A673 (cell line): ENCODE results near the gene IGFL4.
"Not testable (repeated sequence)": the region's sequence is repeated elsewhere in the genome, so short reads cannot be mapped to it uniquely, and the experiment has no call there.

ENCODE experiments used
- EZH2 ChIP-seq: fragments of 200-600 bp; sonication (generic); IDR thresholded peaks from 2 replicates; pipeline ENCODE4 v1.6.1; 2017; ENCODE audit warnings: borderline replicate concordance, low read depth, mild to moderate bottlenecking, mixed read lengths, antibody characterized with exemption, low read length; ENCODE audit not compliant: poor library complexity, severe bottlenecking
- TF ChIP-seq, protein P1 (sequence below): fragments of 300-800, 200-600 bp; sonication (generic); conservative IDR thresholded peaks from 2 replicates; pipeline ENCODE4 v1.5.1; 2017; ENCODE audit warnings: low read depth, mild to moderate bottlenecking, antibody characterized with exemption, low read length, moderate library complexity, mixed read lengths

GRCh38 chr19:46078573-46079332 is 38.0 kb upstream of the IGFL4 start:
- TF ChIP-seq, protein P1, sequence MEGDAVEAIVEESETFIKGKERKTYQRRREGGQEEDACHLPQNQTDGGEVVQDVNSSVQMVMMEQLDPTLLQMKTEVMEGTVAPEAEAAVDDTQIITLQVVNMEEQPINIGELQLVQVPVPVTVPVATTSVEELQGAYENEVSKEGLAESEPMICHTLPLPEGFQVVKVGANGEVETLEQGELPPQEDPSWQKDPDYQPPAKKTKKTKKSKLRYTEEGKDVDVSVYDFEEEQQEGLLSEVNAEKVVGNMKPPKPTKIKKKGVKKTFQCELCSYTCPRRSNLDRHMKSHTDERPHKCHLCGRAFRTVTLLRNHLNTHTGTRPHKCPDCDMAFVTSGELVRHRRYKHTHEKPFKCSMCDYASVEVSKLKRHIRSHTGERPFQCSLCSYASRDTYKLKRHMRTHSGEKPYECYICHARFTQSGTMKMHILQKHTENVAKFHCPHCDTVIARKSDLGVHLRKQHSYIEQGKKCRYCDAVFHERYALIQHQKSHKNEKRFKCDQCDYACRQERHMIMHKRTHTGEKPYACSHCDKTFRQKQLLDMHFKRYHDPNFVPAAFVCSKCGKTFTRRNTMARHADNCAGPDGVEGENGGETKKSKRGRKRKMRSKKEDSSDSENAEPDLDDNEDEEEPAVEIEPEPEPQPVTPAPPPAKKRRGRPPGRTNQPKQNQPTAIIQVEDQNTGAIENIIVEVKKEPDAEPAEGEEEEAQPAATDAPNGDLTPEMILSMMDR: peak; percentile 68
- TF ChIP-seq EZH2: not testable (repeated sequence)
